Gastrocnemius medialis (tissue), 4 donors: ENCODE measurements around the gene G6PC2. TPM values are rescaled to one million over a fixed set of nuclear protein-coding genes. Genes with fewer than 3 reads are reported as not detected.

Experiments
- ATAC-seq, 2 donors: fragments of 150-250 bp; one replicate each; pipeline ENCODE4 v1.9.1; 2016
- DNase-seq, 2 donors: peaks; one replicate each; pipeline ENCODE4 v3.0.0-alpha.2; 2019
- H3K27ac ChIP-seq, 4 donors: fragments of 200-600 bp; sonication (generic); 1 replicate in 1 of 4; 2 replicates in 3 of 4; pipeline ENCODE4 v1.5.1; 2016 to 2018; ENCODE audit warnings: mild to moderate bottlenecking in 2 of 4, moderate library complexity in 1 of 4
- H3K27me3 ChIP-seq, 3 donors: fragments of 200-600 bp; sonication (generic) in 2 of 3; 1 replicate in 1 of 3; 2 replicates in 2 of 3; pipeline versions ENCODE4 v1.5.1 to v1.6.0; 2016 to 2019; ENCODE audit warnings: mild to moderate bottlenecking in 1 of 3, moderate library complexity in 1 of 3
- H3K36me3 ChIP-seq, 2 donors: fragments of 200-600 bp; sonication (generic) in 1 of 2; one replicate each; pipeline ENCODE4 v1.5.1; 2017 to 2018
- H3K4me1 ChIP-seq, 2 donors: fragments of 200-600 bp; sonication (generic) in 1 of 2; one replicate each; pipeline ENCODE4 v1.5.1; 2016 to 2017; ENCODE audit warnings: mild to moderate bottlenecking in 2 of 2
- H3K4me3 ChIP-seq, 4 donors: fragments of 200-600 bp; sonication (generic) in 3 of 4; 1 replicate in 1 of 4; 2 replicates in 3 of 4; pipeline ENCODE4 v1.5.1; 2016 to 2019; ENCODE audit warnings: mild to moderate bottlenecking in 2 of 4
- H3K9me3 ChIP-seq, 3 donors: fragments of 200-600 bp; sonication (generic) in 2 of 3; 1 replicate in 1 of 3; 2 replicates in 2 of 3; pipeline ENCODE4 v1.5.1; 2016 to 2019
- CTCF ChIP-seq, 5 experiments: fragments of 450-650 bp in 3 of 5; fragments of 200-600 bp in 2 of 5; sonication (generic) in 2 of 5; IDR thresholded peaks in 4 of 5; conservative IDR thresholded peaks in 1 of 5; 1 replicate in 4 of 5; 2 replicates in 1 of 5; pipeline ENCODE4 v1.5.1; 2016 to 2019; ENCODE audit warnings: antibody characterized with exemption in 5 of 5, mild to moderate bottlenecking in 3 of 5, moderate library complexity in 3 of 5
- POLR2A ChIP-seq, 2 donors: fragments of 450-650 bp; IDR thresholded peaks; one replicate each; pipeline ENCODE4 v1.6.1; 2017; ENCODE audit warnings: antibody characterized with exemption in 2 of 2, mild to moderate bottlenecking in 2 of 2, moderate library complexity in 2 of 2
- in situ Hi-C, 4 donors: fragments of 200-750 bp; cut with MboI; loops; one replicate each; pipeline versions ENCODE4 v1.15.0 to v1.8.0; 2017; ENCODE audit warnings: low sequenced_read_pairs in 4 of 4
- intact Hi-C: fragments of 100-400 bp; cut with DNase I; formaldehyde crosslinking; loops from one replicate; pipeline ENCODE4 v1.15.1; 2023; ENCODE audit warnings: low total_unique reads
- total RNA-seq, 4 donors: library from RNA; depleted of rRNA; stranded (reverse); fragments of >200 nt; gene quantifications; one replicate each; pipeline versions ENCODE4 v1.1.0 to v1.2.3, GENCODE V29; 2016

Gene G6PC2
- total RNA-seq = not detected

- ATAC-seq (no peak), DNase-seq (no peak)
- no peaks in the 10 kb centered on the region for H3K36me3 ChIP-seq
- in situ Hi-C loops = no loop called here
- no peak for TF ChIP-seq CTCF (IDR thresholded peaks at IDR 0.05 in 4 of 5, conservative IDR thresholded peaks at IDR 0.05 in 1 of 5)
- TF ChIP-seq POLR2A (IDR thresholded peaks at IDR 0.05) = no peak
- intact Hi-C loops = no loop called here
- no peak within 1 kb of the TSS for H3K27ac ChIP-seq
- H3K27me3 ChIP-seq = no peaks in the 10 kb centered on the region
- H3K4me3 ChIP-seq = no peak within 1 kb of the TSS
- H3K4me1 ChIP-seq = no peaks in the 10 kb centered on the region
- no peaks in the 10 kb centered on the region for H3K9me3 ChIP-seq
These were observed at the start of gene G6PC2 for GRCh38 chr2:168901003-168901402. Gene G6PC2 (plus strand): TSS chr2:168901291. CDS start chr2:168901332, 41 bp downstream.

- H3K36me3 ChIP-seq = no peaks in the 10 kb centered on the region
- ATAC-seq (peak in 1 of 2 donors; percentile 36), DNase-seq (peak in 1 of 2 donors; percentile 45)
- H3K9me3 ChIP-seq = no peaks in the 10 kb centered on the region
- H3K27ac ChIP-seq = no peak overlapping the region
- intact Hi-C loops (no loop called here), in situ Hi-C loops (no loop called here)
- TF ChIP-seq POLR2A (IDR thresholded peaks at IDR 0.05) = no peak
- no peak for TF ChIP-seq CTCF (IDR thresholded peaks at IDR 0.05 in 4 of 5, conservative IDR thresholded peaks at IDR 0.05 in 1 of 5)
- H3K4me3 ChIP-seq = no peak overlapping the region
- H3K27me3 ChIP-seq = no peaks in the 10 kb centered on the region
- H3K4me1 ChIP-seq = peaks cover 10 to 22% of the 10 kb centered on the region in 2 donors
These were observed 49.3 kb upstream of the G6PC2 start for GRCh38 chr2:168851674-168852320.

- Histone ChIP-seq H3K9me3 (no peaks in the 10 kb centered on the region), H3K4me1 (peaks cover 10 to 22% of the 10 kb centered on the region in 2 donors), H3K36me3 (no peaks in the 10 kb centered on the region), H3K27ac (no peak overlapping the region), H3K4me3 (no peak overlapping the region), H3K27me3 (no peaks in the 10 kb centered on the region)
- TF ChIP-seq CTCF (IDR thresholded peaks at IDR 0.05 in 4 of 5, conservative IDR thresholded peaks at IDR 0.05 in 1 of 5) (no peak), POLR2A (IDR thresholded peaks at IDR 0.05) (no peak)
- in situ Hi-C loops (no loop called here), intact Hi-C loops (no loop called here)
- DNase-seq (no peak), ATAC-seq (no peak)
These were observed 48.6 kb upstream of the G6PC2 start for GRCh38 chr2:168852481-168852880.

- intact Hi-C loops = no loop called here
- H3K27ac ChIP-seq = no peak overlapping the region
- in situ Hi-C loops = no loop called here
These were observed 47.6 kb upstream of the G6PC2 start for GRCh38 chr2:168853471-168853870.

More at GRCh38 chr2:168853471-168853870, 47.6 kb upstream of the G6PC2 start:
- H3K36me3 ChIP-seq = no peaks in the 10 kb centered on the region
- H3K4me3 ChIP-seq = no peak overlapping the region
- DNase-seq = no peak
- no peak for TF ChIP-seq CTCF (IDR thresholded peaks at IDR 0.05 in 4 of 5, conservative IDR thresholded peaks at IDR 0.05 in 1 of 5)
- H3K4me1 ChIP-seq = peaks cover 3 to 14% of the 10 kb centered on the region in 2 donors
- no peaks in the 10 kb centered on the region for H3K27me3 ChIP-seq
- no peak for ATAC-seq
- H3K9me3 ChIP-seq = no peaks in the 10 kb centered on the region
